Osteoblast (primary cell): Measurements from ENCODE around the gene NMD3. TPM values are rescaled to one million over a fixed set of nuclear protein-coding genes. Genes with fewer than 3 reads are reported as not detected.

Experiments
- DNase-seq: peaks from one replicate; pipeline ENCODE4 v3.0.0; 2011; ENCODE audit warnings: low spot score, mixed read lengths; ENCODE audit not compliant: insufficient read length; ENCODE audit errors: missing footprints
- H2AFZ ChIP-seq: 2 replicates; pipeline ENCODE4 v1.6.0; 2011; ENCODE audit warnings: mild to moderate bottlenecking, low read length
- H3K27ac ChIP-seq: 2 replicates; pipeline ENCODE4 v1.5.1; 2011; ENCODE audit warnings: mild to moderate bottlenecking, low read depth, low read length, moderate library complexity
- H3K27me3 ChIP-seq: 2 replicates; pipeline ENCODE4 v1.6.0; 2012; ENCODE audit warnings: mild to moderate bottlenecking, control low read depth, inconsistent platforms, low read length, moderate library complexity; ENCODE audit not compliant: insufficient read depth
- H3K36me3 ChIP-seq: 2 replicates; pipeline ENCODE4 v1.5.1; 2011; ENCODE audit warnings: mild to moderate bottlenecking, low read length, control low read depth, moderate library complexity; ENCODE audit not compliant: insufficient read depth
- H3K4me1 ChIP-seq: 2 replicates; pipeline ENCODE4 v1.5.1; 2011; ENCODE audit warnings: mild to moderate bottlenecking, low read length, control low read depth, moderate library complexity; ENCODE audit not compliant: insufficient read depth
- H3K4me2 ChIP-seq: 2 replicates; pipeline ENCODE4 v1.6.0; 2011; ENCODE audit warnings: mild to moderate bottlenecking, low read length; ENCODE audit not compliant: insufficient read depth
- H3K4me3 ChIP-seq: fragments of 200-600 bp; sonication (generic); 3 replicates; pipeline ENCODE4 v1.5.1; 2012; ENCODE audit warnings: mild to moderate bottlenecking, low read length, inconsistent platforms; ENCODE audit not compliant: insufficient read depth
- H3K79me2 ChIP-seq: 2 replicates; pipeline ENCODE4 v1.6.0; 2012; ENCODE audit warnings: mild to moderate bottlenecking, low read length, control low read depth, inconsistent platforms; ENCODE audit not compliant: insufficient read depth
- H3K9me3 ChIP-seq: 2 replicates; pipeline ENCODE4 v1.5.1; 2011; ENCODE audit warnings: low read depth, low read length, control low read depth
- H4K20me1 ChIP-seq: 2 replicates; pipeline ENCODE4 v1.6.0; 2012; ENCODE audit warnings: mild to moderate bottlenecking, low read length, control low read depth; ENCODE audit not compliant: insufficient read depth
- total RNA-seq: library from RNA; depleted of rRNA; stranded (reverse); fragments of >200 nt; gene quantifications from 2 replicates; pipeline ENCODE4 v1.2.3, GENCODE V29; 2012
- TF ChIP-seq, protein P1 (sequence below): IDR thresholded peaks from 2 replicates; pipeline ENCODE4 v1.5.1; 2011; ENCODE audit warnings: mild to moderate bottlenecking, low read depth, low read length, moderate library complexity; ENCODE audit errors: extremely low read depth

The NMD3 gene
- total RNA-seq, 1 donor: 118 TPM

DNA sequence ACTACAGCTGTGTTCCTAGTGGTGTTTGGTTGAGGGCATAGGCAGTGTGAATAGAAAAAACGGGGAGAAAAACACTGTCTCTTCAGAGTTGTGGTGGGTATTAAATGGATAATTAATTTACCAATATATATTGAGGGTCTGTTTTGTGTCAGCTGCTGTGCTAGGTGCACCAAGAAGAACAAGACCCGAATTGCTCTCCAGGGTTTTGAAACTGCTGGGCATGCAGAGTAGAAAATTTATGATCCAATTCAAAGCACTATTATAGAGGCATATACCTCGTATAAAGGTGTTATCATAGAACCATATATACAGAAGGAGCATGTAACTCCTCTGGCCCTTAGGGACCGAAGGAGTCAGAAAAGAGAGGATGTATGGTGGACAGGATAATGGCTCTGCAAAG lies 1.6 kb upstream of the NMD3 start:
- H4K20me1 ChIP-seq: peaks cover 16% of the 10 kb centered on the region
- H3K36me3 ChIP-seq: peaks cover 1% of the 10 kb centered on the region
- no peak overlapping the region for H3K4me2 ChIP-seq
- no peaks in the 10 kb centered on the region for H3K9me3 ChIP-seq
- H3K27ac ChIP-seq: no peak overlapping the region
- peaks cover 32% of the 10 kb centered on the region for H3K79me2 ChIP-seq
- H3K4me3 ChIP-seq: no peak overlapping the region
- H3K27me3 ChIP-seq: no peaks in the 10 kb centered on the region
- TF ChIP-seq, protein P1, sequence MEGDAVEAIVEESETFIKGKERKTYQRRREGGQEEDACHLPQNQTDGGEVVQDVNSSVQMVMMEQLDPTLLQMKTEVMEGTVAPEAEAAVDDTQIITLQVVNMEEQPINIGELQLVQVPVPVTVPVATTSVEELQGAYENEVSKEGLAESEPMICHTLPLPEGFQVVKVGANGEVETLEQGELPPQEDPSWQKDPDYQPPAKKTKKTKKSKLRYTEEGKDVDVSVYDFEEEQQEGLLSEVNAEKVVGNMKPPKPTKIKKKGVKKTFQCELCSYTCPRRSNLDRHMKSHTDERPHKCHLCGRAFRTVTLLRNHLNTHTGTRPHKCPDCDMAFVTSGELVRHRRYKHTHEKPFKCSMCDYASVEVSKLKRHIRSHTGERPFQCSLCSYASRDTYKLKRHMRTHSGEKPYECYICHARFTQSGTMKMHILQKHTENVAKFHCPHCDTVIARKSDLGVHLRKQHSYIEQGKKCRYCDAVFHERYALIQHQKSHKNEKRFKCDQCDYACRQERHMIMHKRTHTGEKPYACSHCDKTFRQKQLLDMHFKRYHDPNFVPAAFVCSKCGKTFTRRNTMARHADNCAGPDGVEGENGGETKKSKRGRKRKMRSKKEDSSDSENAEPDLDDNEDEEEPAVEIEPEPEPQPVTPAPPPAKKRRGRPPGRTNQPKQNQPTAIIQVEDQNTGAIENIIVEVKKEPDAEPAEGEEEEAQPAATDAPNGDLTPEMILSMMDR: no peak
- peaks cover 22% of the 10 kb centered on the region for H3K4me1 ChIP-seq
- DNase-seq: no peak
- H2AFZ ChIP-seq: no peak overlapping the region

DNA sequence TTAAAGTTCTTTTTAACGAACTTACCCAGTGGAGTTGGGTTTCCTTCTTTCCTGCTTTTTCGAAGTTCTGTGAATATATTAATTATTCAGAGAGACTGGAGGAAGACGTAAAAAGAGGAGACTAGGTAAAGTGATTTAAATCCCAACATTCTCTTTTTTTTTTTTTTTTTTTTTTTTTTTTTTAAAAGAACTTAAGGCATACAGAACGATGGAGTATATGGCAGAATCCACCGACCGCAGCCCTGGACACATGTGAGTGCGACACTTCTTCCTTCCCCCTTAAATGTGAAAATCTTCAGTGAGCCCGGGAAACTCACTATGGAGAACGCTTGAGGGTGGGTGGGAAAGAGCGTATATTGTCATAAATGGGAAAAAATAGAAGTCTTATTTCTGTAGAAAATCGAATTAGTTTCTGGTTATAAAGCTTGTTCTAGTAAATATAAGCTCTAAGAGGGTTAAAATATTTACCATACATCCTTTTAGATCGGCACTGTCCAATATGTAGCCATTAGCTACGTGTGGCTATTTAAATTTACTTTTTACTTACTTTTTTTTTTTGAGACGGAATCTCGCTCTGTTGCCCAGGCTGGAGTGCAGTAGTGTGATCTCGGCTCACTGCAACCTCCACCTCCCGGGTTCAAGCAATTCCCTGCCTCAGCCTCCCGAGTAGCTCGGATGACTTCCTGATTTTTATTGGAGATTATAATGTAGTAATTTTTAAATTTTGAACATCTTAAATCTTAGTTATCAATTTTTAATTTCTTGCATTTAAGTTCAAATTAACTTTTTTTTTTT lies 892 bp downstream of the NMD3 start:
- peak overlapping the region; percentile 90 for H3K27ac ChIP-seq
- H3K36me3 ChIP-seq: peaks cover 17% of the 10 kb centered on the region
- H4K20me1 ChIP-seq: peaks cover 22% of the 10 kb centered on the region
- H3K79me2 ChIP-seq: peaks cover 58% of the 10 kb centered on the region
- no peaks in the 10 kb centered on the region for H3K27me3 ChIP-seq
- H3K4me3 ChIP-seq: peak overlapping the region; percentile 86
- H3K9me3 ChIP-seq: no peaks in the 10 kb centered on the region
- peak overlapping the region; percentile 84 for H3K4me2 ChIP-seq
- peak overlapping the region; percentile 46 for H2AFZ ChIP-seq
- DNase-seq: no peak
- H3K4me1 ChIP-seq: peaks cover 22% of the 10 kb centered on the region
- TF ChIP-seq, protein P1: no peak

DNA sequence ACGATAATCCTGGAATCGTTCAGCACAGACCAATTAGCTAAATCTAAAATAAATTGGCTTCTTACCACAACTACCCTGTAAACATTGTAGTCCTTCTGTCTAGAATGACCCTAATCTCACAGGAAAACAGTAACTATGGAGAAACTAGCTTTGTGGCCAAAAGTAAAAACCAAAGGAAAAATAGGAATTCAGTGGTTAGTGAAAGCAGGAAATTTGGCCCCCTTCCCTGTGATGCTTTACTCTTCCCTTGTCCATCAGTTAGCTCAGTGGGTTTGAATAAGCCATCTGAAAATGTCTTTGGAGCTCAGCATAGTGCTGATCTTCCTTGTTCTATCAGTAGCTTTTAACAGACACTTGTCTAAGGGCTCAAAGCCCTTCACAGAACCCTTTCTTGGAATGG lies 1.6 kb downstream of the NMD3 start:
- H3K4me3 ChIP-seq: peak overlapping the region; percentile 86
- peaks cover 61% of the 10 kb centered on the region for H3K79me2 ChIP-seq
- H3K27ac ChIP-seq: peak overlapping the region; percentile 90
- H4K20me1 ChIP-seq: peaks cover 22% of the 10 kb centered on the region
- H2AFZ ChIP-seq: no peak overlapping the region
- H3K4me1 ChIP-seq: peaks cover 17% of the 10 kb centered on the region
- TF ChIP-seq, protein P1: no peak
- no peaks in the 10 kb centered on the region for H3K9me3 ChIP-seq
- peak overlapping the region; percentile 84 for H3K4me2 ChIP-seq
- peak; percentile 56 for DNase-seq
- H3K27me3 ChIP-seq: no peaks in the 10 kb centered on the region
- peaks cover 23% of the 10 kb centered on the region for H3K36me3 ChIP-seq

DNA sequence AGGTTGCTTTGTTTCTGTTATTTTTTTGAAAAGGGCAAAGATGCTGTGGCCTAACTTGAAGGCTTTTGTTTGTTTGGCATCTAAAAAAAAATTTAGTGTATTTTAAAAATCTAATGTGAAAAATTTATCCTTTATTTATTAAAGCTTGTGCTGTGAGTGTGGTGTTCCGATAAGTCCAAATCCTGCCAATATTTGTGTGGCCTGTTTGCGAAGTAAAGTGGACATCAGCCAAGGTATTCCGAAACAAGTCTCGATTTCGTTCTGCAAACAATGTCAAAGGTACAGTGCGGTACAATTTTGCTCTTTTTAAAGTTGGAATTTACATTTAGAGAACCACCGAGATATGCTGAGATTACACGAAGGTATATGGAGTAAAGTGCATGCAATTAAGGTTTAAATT lies 3.7 kb downstream of the NMD3 start:
- H2AFZ ChIP-seq: no peak overlapping the region
- peaks cover 44% of the 10 kb centered on the region for H3K36me3 ChIP-seq
- peaks cover 14% of the 10 kb centered on the region for H3K4me1 ChIP-seq
- H3K4me3 ChIP-seq: no peak overlapping the region
- TF ChIP-seq, protein P1: no peak
- H3K9me3 ChIP-seq: no peaks in the 10 kb centered on the region
- peaks cover 33% of the 10 kb centered on the region for H4K20me1 ChIP-seq
- peak overlapping the region; percentile 30 for H3K4me2 ChIP-seq
- H3K27ac ChIP-seq: no peak overlapping the region
- peaks cover 78% of the 10 kb centered on the region for H3K79me2 ChIP-seq
- DNase-seq: no peak
- H3K27me3 ChIP-seq: no peaks in the 10 kb centered on the region
